Naive B cell (primary cell): ENCODE results near the gene PTCSC3. TPM values are rescaled to one million over a fixed set of nuclear protein-coding genes. Genes with fewer than 3 reads are reported as not detected.

ENCODE experiments used
- ATAC-seq, 2 donors: fragments of 150-1000 bp; cut with Tn5 transposase; 2 replicates each; pipeline ENCODE4 v1.10.0; 2021; ENCODE audit warnings: low read depth in 2 of 2, mild to moderate bottlenecking in 2 of 2, moderate library complexity in 2 of 2
- DNase-seq: peaks from one replicate; pipeline ENCODE4 v3.0.0; 2022
- H3K27ac Mint-ChIP-seq, 6 donors: one replicate each; pipeline ENCODE4 v1.8.0; 2020 to 2022; ENCODE audit warnings: mild to moderate bottlenecking in 6 of 6, mixed read lengths in 6 of 6, moderate library complexity in 5 of 6, inconsistent platforms in 2 of 6
- H3K27me3 Mint-ChIP-seq, 3 donors: one replicate each; pipeline ENCODE4 v1.8.0; 2021 to 2022; ENCODE audit warnings: mixed read lengths in 3 of 3, mild to moderate bottlenecking in 1 of 3
- H3K36me3 Mint-ChIP-seq, 2 donors: one replicate each; pipeline ENCODE4 v1.8.0; 2020 to 2022; ENCODE audit warnings: mixed read lengths in 2 of 2, inconsistent platforms in 1 of 2, mild to moderate bottlenecking in 1 of 2
- H3K4me1 Mint-ChIP-seq, 3 donors: one replicate each; pipeline ENCODE4 v1.8.0; 2020 to 2022; ENCODE audit warnings: mixed read lengths in 3 of 3, inconsistent platforms in 1 of 3, mild to moderate bottlenecking in 1 of 3, moderate library complexity in 1 of 3
- H3K4me3 Mint-ChIP-seq, 8 donors: one replicate each; pipeline ENCODE4 v1.8.0; 2020 to 2022; ENCODE audit warnings: mild to moderate bottlenecking in 8 of 8, mixed read lengths in 8 of 8, moderate library complexity in 8 of 8, inconsistent platforms in 2 of 8
- H3K9me3 Mint-ChIP-seq, 7 donors: one replicate each; pipeline ENCODE4 v1.8.0; 2020 to 2022; ENCODE audit warnings: mixed read lengths in 7 of 7, mild to moderate bottlenecking in 5 of 7, inconsistent platforms in 2 of 7, moderate library complexity in 1 of 7
- polyA plus RNA-seq, 6 donors: library from polyadenylated mRNA; unstranded; fragments of 300-500 nt; fragmentation: Illumina TruSeq; gene quantifications; one replicate each; pipeline ENCODE4 v1.2.3, GENCODE V29; 2021; ENCODE audit warnings: low read depth in 6 of 6

PTCSC3 gene
- not detected for polyA plus RNA-seq

- Mint-ChIP-seq H3K4me3 (no peak within 1 kb of the TSS), H3K36me3 (no peaks in the 10 kb centered on the region), H3K27ac (no peak within 1 kb of the TSS), H3K9me3 (peaks cover 0 to 4% (median 0%) of the 10 kb centered on the region in 7 donors), H3K4me1 (no peaks in the 10 kb centered on the region), H3K27me3 (peaks cover 0 to 7% (median 5%) of the 10 kb centered on the region in 3 donors)
- DNase-seq (no peak), ATAC-seq (no peak)
Measured at GRCh38 chr14:36176524-36176923, at the start of gene PTCSC3. PTCSC3 (minus strand) TSS chr14:36176722.

- DNase-seq (no peak), ATAC-seq (no peak)
- peaks cover 0 to 10% (median 0%) of the 10 kb centered on the region in 7 donors for H3K9me3 Mint-ChIP-seq
- H3K4me1 Mint-ChIP-seq = no peaks in the 10 kb centered on the region
- H3K27me3 Mint-ChIP-seq = peaks cover 5 to 17% (median 13%) of the 10 kb centered on the region in 3 donors
- no peaks in the 10 kb centered on the region for H3K36me3 Mint-ChIP-seq
- H3K4me3 Mint-ChIP-seq = no peak overlapping the region
- H3K27ac Mint-ChIP-seq = no peak overlapping the region
Measured at GRCh38 chr14:36226164-36226563, 49.6 kb upstream of the PTCSC3 start.

GRCh38 chr14:36224176-36224575 is 47.7 kb upstream of the PTCSC3 start:
- Mint-ChIP-seq H3K4me1 (no peaks in the 10 kb centered on the region), H3K27me3 (peaks cover 5 to 17% (median 13%) of the 10 kb centered on the region in 3 donors), H3K4me3 (no peak overlapping the region), H3K9me3 (peaks cover 0 to 10% (median 0%) of the 10 kb centered on the region in 7 donors), H3K27ac (no peak overlapping the region), H3K36me3 (no peaks in the 10 kb centered on the region)
- ATAC-seq (no peak), DNase-seq (no peak)

GRCh38 chr14:36223558-36223957 is 47.0 kb upstream of the PTCSC3 start:
- H3K9me3 Mint-ChIP-seq = peaks cover 0 to 8% (median 0%) of the 10 kb centered on the region in 7 donors
- no peak overlapping the region for H3K27ac Mint-ChIP-seq
- ATAC-seq = no peak
- DNase-seq = no peak
- H3K27me3 Mint-ChIP-seq = peaks cover 3 to 13% (median 13%) of the 10 kb centered on the region in 3 donors
- no peaks in the 10 kb centered on the region for H3K36me3 Mint-ChIP-seq
- H3K4me3 Mint-ChIP-seq = no peak overlapping the region
- no peaks in the 10 kb centered on the region for H3K4me1 Mint-ChIP-seq

- H3K4me1 Mint-ChIP-seq = no peaks in the 10 kb centered on the region
- H3K9me3 Mint-ChIP-seq = peaks cover 0 to 4% (median 0%) of the 10 kb centered on the region in 7 donors
- no peaks in the 10 kb centered on the region for H3K36me3 Mint-ChIP-seq
- H3K4me3 Mint-ChIP-seq = no peak overlapping the region
- peak overlapping the region in 1 of 6 donors; percentile 36 for H3K27ac Mint-ChIP-seq
- no peak for ATAC-seq
- H3K27me3 Mint-ChIP-seq = peaks cover 0 to 13% (median 8%) of the 10 kb centered on the region in 3 donors
- no peak for DNase-seq
Measured at GRCh38 chr14:36222952-36223468, 46.5 kb upstream of the PTCSC3 start.

GRCh38 chr14:36222337-36222736 is 45.8 kb upstream of the PTCSC3 start:
- no peaks in the 10 kb centered on the region for H3K4me1 Mint-ChIP-seq
- peaks cover 0 to 4% (median 0%) of the 10 kb centered on the region in 7 donors for H3K9me3 Mint-ChIP-seq
- H3K36me3 Mint-ChIP-seq = no peaks in the 10 kb centered on the region
- no peak overlapping the region for H3K4me3 Mint-ChIP-seq
- DNase-seq = no peak
- peaks cover 0 to 14% (median 7%) of the 10 kb centered on the region in 3 donors for H3K27me3 Mint-ChIP-seq
- H3K27ac Mint-ChIP-seq = no peak overlapping the region
- no peak for ATAC-seq

- H3K27ac Mint-ChIP-seq = no peak overlapping the region
- H3K9me3 Mint-ChIP-seq = peaks cover 0 to 4% (median 0%) of the 10 kb centered on the region in 7 donors
- no peaks in the 10 kb centered on the region for H3K36me3 Mint-ChIP-seq
- ATAC-seq (no peak), DNase-seq (no peak)
- H3K4me3 Mint-ChIP-seq = no peak overlapping the region
- peaks cover 0 to 25% (median 16%) of the 10 kb centered on the region in 3 donors for H3K27me3 Mint-ChIP-seq
- no peaks in the 10 kb centered on the region for H3K4me1 Mint-ChIP-seq
Measured at GRCh38 chr14:36221112-36221511, 44.6 kb upstream of the PTCSC3 start.

- H3K4me3 Mint-ChIP-seq = no peak overlapping the region
- no peak for ATAC-seq
- no peak overlapping the region for H3K27ac Mint-ChIP-seq
- DNase-seq = no peak
- H3K36me3 Mint-ChIP-seq = no peaks in the 10 kb centered on the region
- peaks cover 9 to 20% (median 11%) of the 10 kb centered on the region in 3 donors for H3K27me3 Mint-ChIP-seq
- no peaks in the 10 kb centered on the region for H3K4me1 Mint-ChIP-seq
- H3K9me3 Mint-ChIP-seq = no peaks in the 10 kb centered on the region
Measured at GRCh38 chr14:36217732-36218131, 41.2 kb upstream of the PTCSC3 start.

GRCh38 chr14:36217027-36217426 is 40.5 kb upstream of the PTCSC3 start:
- Mint-ChIP-seq H3K27ac (no peak overlapping the region), H3K9me3 (no peaks in the 10 kb centered on the region), H3K4me1 (no peaks in the 10 kb centered on the region), H3K4me3 (no peak overlapping the region), H3K27me3 (peaks cover 9 to 19% (median 11%) of the 10 kb centered on the region in 3 donors), H3K36me3 (no peaks in the 10 kb centered on the region)
- ATAC-seq (no peak), DNase-seq (no peak)

- H3K27me3 Mint-ChIP-seq = peaks cover 9 to 19% (median 13%) of the 10 kb centered on the region in 3 donors
- no peaks in the 10 kb centered on the region for H3K4me1 Mint-ChIP-seq
- no peak overlapping the region for H3K4me3 Mint-ChIP-seq
- no peak overlapping the region for H3K27ac Mint-ChIP-seq
- H3K9me3 Mint-ChIP-seq = peaks cover 0 to 2% (median 0%) of the 10 kb centered on the region in 7 donors
- no peak for ATAC-seq
- H3K36me3 Mint-ChIP-seq = no peaks in the 10 kb centered on the region
- DNase-seq = no peak
Measured at GRCh38 chr14:36215217-36215598, 38.7 kb upstream of the PTCSC3 start.

- H3K4me1 Mint-ChIP-seq = no peaks in the 10 kb centered on the region
- H3K27me3 Mint-ChIP-seq = peaks cover 9 to 19% (median 16%) of the 10 kb centered on the region in 3 donors
- DNase-seq = no peak
- ATAC-seq = no peak
- H3K27ac Mint-ChIP-seq = no peak overlapping the region
- H3K36me3 Mint-ChIP-seq = no peaks in the 10 kb centered on the region
- no peak overlapping the region for H3K4me3 Mint-ChIP-seq
- peaks cover 0 to 2% (median 0%) of the 10 kb centered on the region in 7 donors for H3K9me3 Mint-ChIP-seq
Measured at GRCh38 chr14:36214476-36215216, 38.1 kb upstream of the PTCSC3 start.

GRCh38 chr14:36212987-36213386 is 36.5 kb upstream of the PTCSC3 start:
- DNase-seq = no peak
- Mint-ChIP-seq H3K9me3 (peaks cover 0 to 2% (median 0%) of the 10 kb centered on the region in 7 donors), H3K4me1 (no peaks in the 10 kb centered on the region), H3K36me3 (no peaks in the 10 kb centered on the region), H3K27ac (no peak overlapping the region), H3K27me3 (peaks cover 9 to 19% (median 16%) of the 10 kb centered on the region in 3 donors), H3K4me3 (no peak overlapping the region)
- no peak for ATAC-seq

GRCh38 chr14:36212577-36212976 is 36.1 kb upstream of the PTCSC3 start:
- ATAC-seq (no peak), DNase-seq (no peak)
- Mint-ChIP-seq H3K4me3 (no peak overlapping the region), H3K4me1 (no peaks in the 10 kb centered on the region), H3K9me3 (peaks cover 0 to 2% (median 0%) of the 10 kb centered on the region in 7 donors), H3K27ac (no peak overlapping the region), H3K27me3 (peaks cover 9 to 19% (median 16%) of the 10 kb centered on the region in 3 donors), H3K36me3 (no peaks in the 10 kb centered on the region)

GRCh38 chr14:36208690-36209278 is 32.3 kb upstream of the PTCSC3 start:
- Mint-ChIP-seq H3K27me3 (peaks cover 4 to 5% (median 5%) of the 10 kb centered on the region in 3 donors), H3K27ac (no peak overlapping the region), H3K4me3 (no peak overlapping the region), H3K9me3 (peaks cover 0 to 5% (median 2%) of the 10 kb centered on the region in 7 donors), H3K4me1 (no peaks in the 10 kb centered on the region), H3K36me3 (no peaks in the 10 kb centered on the region)
- DNase-seq = no peak
- no peak for ATAC-seq
